ENCODE data around the gene RPS6KA4.

DNA sequence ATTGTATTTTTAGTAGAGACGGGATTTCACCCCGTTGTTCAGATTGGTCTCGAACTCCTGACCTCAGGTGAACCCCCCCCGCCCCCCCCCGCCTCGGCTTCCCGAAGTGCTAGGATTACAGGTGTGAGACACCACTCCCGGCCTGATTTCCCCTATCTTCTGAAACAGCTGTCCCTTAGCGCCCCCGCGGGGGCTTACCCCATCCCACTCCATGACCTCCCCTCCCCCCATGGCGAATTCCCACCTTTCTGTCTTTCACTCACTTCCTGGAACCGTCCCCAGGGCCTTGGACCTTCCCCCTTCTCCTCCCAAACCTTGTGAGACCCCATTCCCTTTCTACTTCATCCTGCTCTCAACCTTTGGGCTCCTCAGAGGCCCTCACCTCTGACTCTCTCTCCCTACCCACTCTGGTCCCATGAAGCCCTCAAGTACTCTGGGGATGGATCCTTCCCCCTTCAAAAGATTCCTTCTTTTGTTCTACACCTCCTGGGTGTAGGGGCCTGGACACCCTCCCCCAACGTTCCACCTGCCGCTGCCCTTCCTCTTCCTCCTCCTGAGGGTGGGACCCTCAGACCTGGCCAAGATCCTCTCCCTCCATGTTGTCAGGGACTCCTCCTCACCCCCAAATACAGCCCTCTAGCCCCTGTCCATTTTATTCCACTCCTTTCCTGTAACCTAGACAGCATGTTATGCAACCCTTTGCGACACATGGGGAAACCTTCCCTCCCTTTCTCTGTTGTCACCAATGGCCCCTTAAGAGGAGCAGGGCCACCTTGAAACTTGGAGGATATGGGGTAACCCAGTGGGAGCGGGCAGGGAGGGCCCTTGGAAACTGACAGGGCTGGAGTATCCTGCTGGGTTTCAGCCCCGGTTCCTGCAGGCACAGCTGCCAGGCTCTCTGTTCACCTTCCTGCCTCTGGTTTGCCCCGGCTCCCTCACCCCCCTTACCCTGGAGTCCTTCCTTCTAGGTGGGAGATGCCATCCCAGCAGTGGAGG is 39.9 kb upstream of the RPS6KA4 start:
- TF ChIP-seq POLR2AphosphoS5 (IDR thresholded peaks at IDR 0.05; ENCODE audit: borderline replicate concordance, low read depth, low read length) (no peak), EZH2 (IDR thresholded peaks at IDR 0.05) (no peak)
